HEK293 (cell line): ENCODE measurements around the gene SLC25A1.
A peak's percentile ranks its signal among the peaks of the same experiment; 100 is the strongest.

Source experiments
- YY1 ChIP-seq: fragments of 450-650 bp; formaldehyde crosslinking; IDR thresholded peaks from 2 replicates; pipeline ENCODE4 v1.5.1; 2018; ENCODE audit warnings: missing biosample characterization, missing genetic modification characterization
- ZBTB21 ChIP-seq: fragments of 450-650 bp; formaldehyde crosslinking; IDR thresholded peaks from 2 replicates; pipeline ENCODE4 v1.5.1; 2017; ENCODE audit warnings: missing biosample characterization, missing genetic modification characterization
- ZBTB8A ChIP-seq: fragments of 450-650 bp; formaldehyde crosslinking; IDR thresholded peaks from 2 replicates; pipeline ENCODE4 v1.5.1; 2016; ENCODE audit warnings: missing biosample characterization, missing genetic modification characterization
- ZFP41 ChIP-seq: fragments of 450-650 bp; formaldehyde crosslinking; IDR thresholded peaks from 2 replicates; pipeline ENCODE4 v1.5.1; 2016; ENCODE audit warnings: missing biosample characterization, missing genetic modification characterization, borderline replicate concordance

GRCh38 chr22:19218541-19219233 lies 40.2 kb upstream of the SLC25A1 start:
- TF ChIP-seq ZBTB21 (tag by site-specific recombination) (peak; percentile 71), YY1 (no peak), ZFP41 (tag by site-specific recombination) (no peak), ZBTB8A (tag by site-specific recombination) (peak; percentile 88)
